Subcutaneous adipose tissue (tissue), 4 donors: Measurements from ENCODE around the gene MORC1. TPM values are rescaled to one million over a fixed set of nuclear protein-coding genes. Genes with fewer than 3 reads are reported as not detected.

Experiments used
- CTCF ChIP-seq: fragments of 450-650 bp; IDR thresholded peaks from one replicate; pipeline ENCODE4 v1.5.1; 2016; ENCODE audit warnings: low read depth, mild to moderate bottlenecking, control low read depth, antibody characterized with exemption, moderate library complexity
- total RNA-seq, 4 donors: library from RNA; depleted of rRNA; stranded (reverse); fragments of >200 nt; gene quantifications; one replicate each; pipeline ENCODE4 v1.1.0, GENCODE V29; 2016

MORC1 gene
- total RNA-seq = under 1 TPM in 1 of 4 donors, not detected in 3; 0.17 TPM

GRCh38 chr3:109117939-109118338 is at the start of gene MORC1:
Gene MORC1, minus strand, starts transcription at chr3:109118134. Its CDS starts 75 bp downstream, at chr3:109118059.
- TF ChIP-seq CTCF = no peak

GRCh38 chr3:109165905-109166304 is 48.0 kb upstream of the MORC1 start:
- no peak for TF ChIP-seq CTCF

GRCh38 chr3:109161487-109162123 is 43.7 kb upstream of the MORC1 start:
- no peak for TF ChIP-seq CTCF

- no peak for TF ChIP-seq CTCF
Measured at GRCh38 chr3:109155828-109156227, 37.9 kb upstream of the MORC1 start.

- no peak for TF ChIP-seq CTCF
Measured at GRCh38 chr3:109154979-109155378, 37.0 kb upstream of the MORC1 start.

- TF ChIP-seq CTCF = no peak
Measured at GRCh38 chr3:109152320-109152719, 34.4 kb upstream of the MORC1 start.

GRCh38 chr3:109149078-109149477 is 31.1 kb upstream of the MORC1 start:
- no peak for TF ChIP-seq CTCF
